ENCODE data around the gene RNLS.

DNA sequence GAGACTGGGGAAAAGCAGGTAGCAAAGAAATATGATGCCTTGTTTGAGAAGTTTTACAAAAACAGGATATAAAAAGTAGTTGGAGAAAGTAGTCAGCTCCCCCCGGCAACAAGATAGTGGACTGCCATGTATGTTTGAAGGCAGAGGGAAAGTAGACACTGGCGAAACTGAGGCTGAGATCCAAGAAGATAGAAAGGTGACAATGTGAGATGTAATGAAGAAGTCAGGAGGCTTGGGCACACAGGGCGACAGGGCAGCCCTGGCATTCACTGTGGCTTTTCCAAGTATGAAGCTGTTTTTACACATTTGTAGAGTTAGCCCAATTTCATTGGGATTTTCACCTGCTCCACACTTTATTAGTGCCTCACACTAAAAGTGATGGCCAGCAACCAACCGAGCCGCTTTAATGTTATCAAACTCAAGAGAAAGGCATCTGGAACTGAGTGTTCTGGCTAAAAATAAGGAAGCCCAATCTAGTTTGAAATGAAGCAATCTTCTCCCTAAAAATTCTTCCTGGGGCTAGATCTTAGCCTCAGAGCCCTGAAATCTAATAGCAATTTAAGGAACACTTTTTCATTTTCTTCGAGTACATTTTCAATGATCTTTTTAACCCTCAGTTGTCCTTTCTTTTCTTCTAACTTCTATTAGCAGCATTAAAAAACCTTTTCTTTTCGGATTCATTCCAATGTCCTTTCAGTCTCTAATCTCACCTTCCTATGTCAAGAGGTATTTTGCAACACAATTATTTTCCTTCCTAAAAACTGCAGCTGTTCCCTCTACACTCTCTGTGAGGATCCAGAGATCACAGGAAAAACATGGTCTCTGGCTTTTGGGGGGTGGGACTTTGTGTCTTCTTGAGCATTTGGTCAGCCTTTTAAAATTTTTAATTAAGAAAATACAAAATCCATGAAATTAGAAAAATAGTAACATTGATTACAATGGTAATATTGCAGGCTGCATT lies 108.0 kb downstream of the RNLS start:
- TF ChIP-seq ZFHX2 (tag by site-specific recombination; conservative IDR thresholded peaks at IDR 0.05) (no peak), ZSCAN30 (tag by site-specific recombination; IDR thresholded peaks at IDR 0.05) (no peak), GFI1B (tag by site-specific recombination; IDR thresholded peaks at IDR 0.05) (no peak), ZIC2 (tag by site-specific recombination; IDR thresholded peaks at IDR 0.05) (no peak), GLI4 (tag by site-specific recombination; IDR thresholded peaks at IDR 0.05) (no peak), ZNF211 (tag by site-specific recombination; IDR thresholded peaks at IDR 0.05; ENCODE audit: low read depth) (no peak)
